ENCODE measurements around the gene SHC2. TPM values are rescaled to one million over a fixed set of nuclear protein-coding genes. Genes with fewer than 3 reads are reported as not detected.
"Not testable (repeated sequence)": the region's sequence is repeated elsewhere in the genome, so short reads cannot be mapped to it uniquely, and the experiment has no call there.

SHC2 gene
- total RNA-seq, 1 donor from 2014 or later = 4.4 TPM

GRCh38 chr19:450912-451481, 9.8 kb downstream of the SHC2 start:
- DNase-seq (ENCODE audit: low read depth) = not testable (repeated sequence)

GRCh38 chr19:449916-450315, 10.9 kb downstream of the SHC2 start:
- no peak for DNase-seq (ENCODE audit: low read depth)

- no peak for DNase-seq (ENCODE audit: low read depth)
Measured at GRCh38 chr19:447816-448560, 12.8 kb downstream of the SHC2 start.

- no peak for DNase-seq (ENCODE audit: low read depth)
Measured at GRCh38 chr19:447064-447426, 13.8 kb downstream of the SHC2 start.

GRCh38 chr19:444677-445210, 16.1 kb downstream of the SHC2 start:
- no peak for DNase-seq (ENCODE audit: low read depth)

- DNase-seq (ENCODE audit: low read depth) = no peak
Measured at GRCh38 chr19:443005-443404, 17.8 kb downstream of the SHC2 start.

- no peak for DNase-seq (ENCODE audit: low read depth)
Measured at GRCh38 chr19:442085-442484, 18.7 kb downstream of the SHC2 start.

GRCh38 chr19:441213-441836, 19.5 kb downstream of the SHC2 start:
- peak; percentile 75 for DNase-seq (ENCODE audit: low read depth)

GRCh38 chr19:440391-441212, 20.2 kb downstream of the SHC2 start:
- no peak for DNase-seq (ENCODE audit: low read depth)

GRCh38 chr19:439167-439900, 21.5 kb downstream of the SHC2 start:
- DNase-seq (ENCODE audit: low read depth) = no peak

GRCh38 chr19:438416-438958, 22.3 kb downstream of the SHC2 start:
- no peak for DNase-seq (ENCODE audit: low read depth)

GRCh38 chr19:437041-437440, 23.8 kb downstream of the SHC2 start:
- no peak for DNase-seq (ENCODE audit: low read depth)

- DNase-seq (ENCODE audit: low read depth) = no peak
Measured at GRCh38 chr19:436413-436950, 24.4 kb downstream of the SHC2 start.

- DNase-seq (ENCODE audit: low read depth) = peak; percentile 2
Measured at GRCh38 chr19:435707-436412, 25.0 kb downstream of the SHC2 start.

GRCh38 chr19:435056-435706, 25.7 kb downstream of the SHC2 start:
- DNase-seq (ENCODE audit: low read depth) = peak; percentile 44

- DNase-seq (ENCODE audit: low read depth) = no peak
Measured at GRCh38 chr19:434152-434960, 26.5 kb downstream of the SHC2 start.

- no peak for DNase-seq (ENCODE audit: low read depth)
Measured at GRCh38 chr19:430701-431100, 30.1 kb downstream of the SHC2 start.

- DNase-seq (ENCODE audit: low read depth) = no peak
Measured at GRCh38 chr19:428149-428548, 32.7 kb downstream of the SHC2 start.
